ENCODE results near the gene TRNP1. TPM values are rescaled to one million over a fixed set of nuclear protein-coding genes. Genes with fewer than 3 reads are reported as not detected.
A peak's percentile ranks its signal among the peaks of the same experiment; 100 is the strongest.
"Not testable (repeated sequence)": the region's sequence is repeated elsewhere in the genome, so short reads cannot be mapped to it uniquely, and the experiment has no call there.

TRNP1 gene
- polyA plus RNA-seq (2011; rRNA removed) (47.1 and 50.7 TPM in 2 replicates), polyA minus RNA-seq (2011; rRNA and poly(A)+ RNA removed) (20.6 and 20.9 TPM in 2 replicates)

- CTCF ChIA-PET = interaction anchor here (1.3 kb wide), 1 partner anchor 26 kb away, joined by 7 read pairs; no protein-coding TSS in a partner anchor
These were observed at the start of gene TRNP1 for GRCh38 chr1:26993237-26994019. Gene TRNP1, plus strand, starts transcription at chr1:26993692. Its CDS starts 95 bp downstream, at chr1:26993787.

GRCh38 chr1:26945138-26945537 is 48.4 kb upstream of the TRNP1 start:
- CTCF ChIA-PET = no interaction called here

More at GRCh38 chr1:26993237-26994019, at the start of gene TRNP1:
- POLR2A ChIA-PET = interaction anchor here (0.6 to 2.1 kb wide), 9 partner anchors 11 to 498 kb away, joined by 3 to 15 read pairs (median 4); partner anchors contain the start of gene TENT5B
- no peak for TF ChIP-seq CTCF (IDR thresholded peaks at IDR 0.05; ENCODE audit: low read depth, low read length)
- Histone ChIP-seq H3K27ac (ENCODE audit: low read depth, low read length) (peak within 1 kb of the TSS; percentile 43), H3K4me3 (ENCODE audit: low read depth, low read length) (peak within 1 kb of the TSS; percentile 79), H3K27me3 (ENCODE audit: control insufficient read depth, insufficient read depth, low read length) (no peaks in the 10 kb centered on the region), H3K9me3 (ENCODE audit: control insufficient read depth, insufficient read depth, low read length) (no peaks in the 10 kb centered on the region)
- no peak for DNase-seq (ENCODE audit: low read depth, low spot score)

GRCh38 chr1:26945728-26946127 is 47.8 kb upstream of the TRNP1 start:
- no peak for DNase-seq (ENCODE audit: low read depth, low spot score)
- ChIA-PET CTCF (no interaction called here), POLR2A (no interaction called here)

More at GRCh38 chr1:26945138-26945537, 48.4 kb upstream of the TRNP1 start:
- Histone ChIP-seq H3K9me3 (ENCODE audit: control insufficient read depth, insufficient read depth, low read length) (no peaks in the 10 kb centered on the region), H3K27me3 (ENCODE audit: control insufficient read depth, insufficient read depth, low read length) (no peaks in the 10 kb centered on the region), H3K4me3 (ENCODE audit: low read depth, low read length) (no peak overlapping the region), H3K27ac (ENCODE audit: low read depth, low read length) (no peak overlapping the region)
- TF ChIP-seq CTCF (IDR thresholded peaks at IDR 0.05; ENCODE audit: low read depth, low read length) = no peak
- DNase-seq (ENCODE audit: low read depth, low spot score) = no peak
- POLR2A ChIA-PET = no interaction called here

GRCh38 chr1:26946270-26946669 is 47.2 kb upstream of the TRNP1 start:
- ChIA-PET POLR2A (interaction anchor here (1.9 kb wide), 1 partner anchor 8 kb away, joined by 5 read pairs; no protein-coding TSS in a partner anchor), CTCF (no interaction called here)
- no peak overlapping the region for H3K27ac ChIP-seq (ENCODE audit: low read depth, low read length)
- H3K4me3 ChIP-seq (ENCODE audit: low read depth, low read length) = no peak overlapping the region
- no peak for TF ChIP-seq CTCF (IDR thresholded peaks at IDR 0.05; ENCODE audit: low read depth, low read length)
- no peak for DNase-seq (ENCODE audit: low read depth, low spot score)
- H3K27me3 ChIP-seq (ENCODE audit: control insufficient read depth, insufficient read depth, low read length) = no peaks in the 10 kb centered on the region
- no peaks in the 10 kb centered on the region for H3K9me3 ChIP-seq (ENCODE audit: control insufficient read depth, insufficient read depth, low read length)

More at GRCh38 chr1:26945728-26946127, 47.8 kb upstream of the TRNP1 start:
- H3K27ac ChIP-seq (ENCODE audit: low read depth, low read length) = no peak overlapping the region
- no peak for TF ChIP-seq CTCF (IDR thresholded peaks at IDR 0.05; ENCODE audit: low read depth, low read length)
- H3K9me3 ChIP-seq (ENCODE audit: control insufficient read depth, insufficient read depth, low read length) = no peaks in the 10 kb centered on the region
- no peaks in the 10 kb centered on the region for H3K27me3 ChIP-seq (ENCODE audit: control insufficient read depth, insufficient read depth, low read length)
- H3K4me3 ChIP-seq (ENCODE audit: low read depth, low read length) = no peak overlapping the region

GRCh38 chr1:26948725-26949057 is 44.8 kb upstream of the TRNP1 start:
- CTCF ChIA-PET; DNase-seq (ENCODE audit: low read depth, low spot score); H3K27me3 ChIP-seq (ENCODE audit: control insufficient read depth, insufficient read depth, low read length); H3K27ac ChIP-seq (ENCODE audit: low read depth, low read length); H3K9me3 ChIP-seq (ENCODE audit: control insufficient read depth, insufficient read depth, low read length); H3K4me3 ChIP-seq (ENCODE audit: low read depth, low read length); POLR2A ChIA-PET: not testable (repeated sequence)
